HG02623 (cell line): ENCODE results near the gene PRSS48.
A peak's percentile ranks its signal among the peaks of the same experiment; 100 is the strongest.
"Not testable (repeated sequence)": the region's sequence is repeated elsewhere in the genome, so short reads cannot be mapped to it uniquely, and the experiment has no call there.

Experiments used
- ATAC-seq: cut with Tn5 transposase; IDR thresholded peaks from one replicate; pipeline ENCODE4 v1.9.1; 2021; ENCODE audit warnings: moderate library complexity; ENCODE audit not compliant: unreplicated experiment

The PRSS48 gene, protein sequence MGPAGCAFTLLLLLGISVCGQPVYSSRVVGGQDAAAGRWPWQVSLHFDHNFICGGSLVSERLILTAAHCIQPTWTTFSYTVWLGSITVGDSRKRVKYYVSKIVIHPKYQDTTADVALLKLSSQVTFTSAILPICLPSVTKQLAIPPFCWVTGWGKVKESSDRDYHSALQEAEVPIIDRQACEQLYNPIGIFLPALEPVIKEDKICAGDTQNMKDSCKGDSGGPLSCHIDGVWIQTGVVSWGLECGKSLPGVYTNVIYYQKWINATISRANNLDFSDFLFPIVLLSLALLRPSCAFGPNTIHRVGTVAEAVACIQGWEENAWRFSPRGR

DNA sequence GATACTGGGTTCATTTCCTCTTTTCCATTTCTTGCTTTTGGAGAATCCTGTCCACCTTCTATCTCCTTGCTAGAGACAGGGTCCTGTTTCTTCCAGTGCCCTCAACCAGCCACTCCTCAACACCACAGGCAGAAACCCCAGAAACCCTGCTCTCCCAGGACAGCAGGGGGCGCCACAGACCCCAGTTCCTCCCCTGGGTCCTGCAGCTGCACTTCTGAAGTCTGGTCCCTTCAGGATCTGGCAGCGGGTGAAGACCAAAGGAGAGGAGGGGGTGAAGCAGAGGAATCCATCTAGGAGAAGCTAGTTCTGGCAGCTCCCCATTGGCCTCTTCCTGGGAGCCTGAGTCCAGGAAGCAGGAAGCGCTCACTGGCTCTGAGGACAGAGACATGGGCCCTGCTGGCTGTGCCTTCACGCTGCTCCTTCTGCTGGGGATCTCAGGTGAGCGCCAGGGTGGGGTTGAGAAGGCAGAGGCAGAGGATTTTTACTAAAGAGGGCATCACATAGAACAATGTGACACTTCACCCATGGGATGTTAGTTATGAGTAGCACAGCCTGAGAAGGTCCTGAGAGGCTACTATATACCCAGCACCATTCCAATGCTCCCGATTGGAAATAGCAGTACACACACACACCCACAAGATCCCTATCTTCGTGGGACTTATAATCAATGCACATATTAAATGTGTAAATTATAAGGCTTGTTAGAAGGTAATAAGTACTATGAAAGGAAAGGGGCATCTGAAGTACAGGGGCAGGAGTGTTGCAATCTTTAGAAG, at the start of gene PRSS48:
TSS of gene PRSS48 (plus strand) at position 375 of the 776 bp plus-strand sequence. CDS start at position 387, 12 bp downstream.
- ATAC-seq, result peak; percentile 47

DNA sequence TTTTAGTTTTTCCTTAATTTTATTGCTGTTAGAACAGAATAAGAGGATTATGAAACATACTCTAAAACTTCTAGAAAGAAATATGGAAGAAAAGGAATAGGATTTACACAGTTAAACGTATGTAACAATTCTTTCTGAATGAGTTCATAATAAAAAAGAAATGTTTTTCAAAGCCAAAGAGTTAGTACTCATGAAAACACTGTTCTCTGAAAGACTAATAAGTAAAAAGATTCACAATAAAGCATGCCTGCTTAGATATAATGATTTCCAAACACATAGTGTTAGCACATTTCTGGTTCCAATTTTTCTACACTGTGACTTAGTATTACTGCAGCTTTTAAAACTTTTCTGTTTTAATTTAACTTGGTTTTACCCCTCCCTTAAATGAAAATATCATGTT, 49.8 kb upstream of the PRSS48 start:
- no peak for ATAC-seq

DNA sequence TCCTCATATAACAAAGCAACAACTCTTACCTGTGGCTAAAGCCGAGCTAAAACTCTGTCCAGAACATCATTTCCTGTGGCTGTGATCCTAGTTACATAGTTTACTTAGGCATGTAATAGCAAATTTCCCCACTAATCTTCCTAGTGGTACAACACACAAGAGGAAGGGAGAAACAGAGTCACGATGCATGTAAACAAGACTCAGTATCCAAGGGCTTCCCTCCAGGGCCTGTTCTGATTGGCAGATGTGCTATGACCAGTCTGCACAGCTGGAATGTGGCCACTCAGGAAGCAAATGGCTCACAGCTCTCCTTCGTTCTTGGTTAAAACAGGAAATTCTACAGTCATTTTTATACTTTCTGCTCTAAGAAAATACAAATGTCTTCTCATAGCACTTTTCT, 49.2 kb upstream of the PRSS48 start:
- no peak for ATAC-seq

DNA sequence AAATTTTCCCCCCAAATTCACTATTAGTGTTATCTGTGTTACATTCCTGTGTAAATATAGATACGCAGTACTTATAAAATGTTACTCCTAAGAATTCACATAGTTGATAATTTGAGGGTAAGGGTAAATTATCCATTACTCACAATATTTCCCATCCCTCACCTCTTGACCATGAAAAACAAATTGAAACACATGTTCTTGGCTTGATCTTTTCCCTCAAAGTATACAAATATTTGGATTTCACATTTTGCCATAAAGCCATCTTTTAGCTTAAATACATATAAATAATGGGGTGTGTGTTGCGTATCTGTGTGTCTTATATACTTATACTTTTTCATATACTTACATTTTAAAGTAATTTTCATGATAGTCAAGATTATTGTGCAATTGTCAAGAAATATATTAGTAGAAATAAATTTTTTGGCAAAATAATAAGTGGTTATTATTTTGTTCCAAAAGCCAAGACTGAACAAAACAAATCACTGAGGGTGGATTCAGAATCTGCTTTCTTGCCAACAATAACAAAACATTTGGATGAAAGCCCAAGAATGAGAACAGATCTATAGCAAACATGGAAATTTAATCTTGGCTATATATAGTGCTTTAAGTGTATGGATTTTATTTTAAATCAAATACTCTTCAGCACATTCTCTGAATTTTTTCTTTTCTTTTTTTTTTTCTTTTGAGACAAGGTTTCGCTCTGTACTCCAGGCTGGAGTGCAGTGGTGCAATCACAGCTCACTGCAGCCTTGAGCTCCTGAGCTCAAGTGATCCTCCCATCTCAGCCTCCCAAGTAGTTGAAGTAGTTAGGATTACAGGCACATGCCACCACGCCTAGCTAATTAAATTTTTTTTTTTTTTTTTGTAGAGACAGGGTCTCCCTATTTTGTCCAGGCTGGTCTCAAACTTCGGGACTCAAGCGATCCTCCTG, 48.5 kb upstream of the PRSS48 start:
- no peak for ATAC-seq

DNA sequence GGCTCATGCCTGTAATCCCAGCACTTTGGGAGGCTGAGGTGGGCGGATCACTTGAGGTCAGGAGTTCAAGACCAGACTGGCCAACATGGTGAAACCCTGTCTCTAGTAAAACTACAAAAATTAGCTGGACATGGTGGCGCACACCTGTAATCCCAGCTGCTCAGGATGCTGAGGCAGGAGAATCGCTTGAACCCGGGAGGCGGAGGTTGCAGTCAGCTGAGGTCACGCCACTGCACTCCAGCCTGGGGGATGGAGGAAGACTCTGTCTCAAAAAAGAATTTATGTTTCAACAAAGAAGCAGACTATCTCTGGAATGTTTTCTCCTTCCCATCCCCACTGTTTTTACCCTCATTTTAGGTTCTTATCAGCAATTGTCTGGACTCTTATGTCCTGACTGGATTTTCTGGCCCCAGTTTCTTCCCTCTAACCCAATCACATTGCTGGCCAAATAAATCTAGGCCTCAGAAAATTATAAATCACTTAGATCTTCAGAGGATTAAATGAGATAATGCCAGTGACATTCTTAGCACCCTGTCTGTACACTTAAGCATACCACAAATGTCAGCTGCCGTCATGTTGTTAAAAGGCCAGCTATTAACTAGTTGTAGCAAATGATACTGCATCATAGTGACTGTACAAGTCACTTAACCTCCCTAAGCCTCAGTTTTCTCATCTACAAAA, 44.9 kb upstream of the PRSS48 start:
- ATAC-seq, result no peak

DNA sequence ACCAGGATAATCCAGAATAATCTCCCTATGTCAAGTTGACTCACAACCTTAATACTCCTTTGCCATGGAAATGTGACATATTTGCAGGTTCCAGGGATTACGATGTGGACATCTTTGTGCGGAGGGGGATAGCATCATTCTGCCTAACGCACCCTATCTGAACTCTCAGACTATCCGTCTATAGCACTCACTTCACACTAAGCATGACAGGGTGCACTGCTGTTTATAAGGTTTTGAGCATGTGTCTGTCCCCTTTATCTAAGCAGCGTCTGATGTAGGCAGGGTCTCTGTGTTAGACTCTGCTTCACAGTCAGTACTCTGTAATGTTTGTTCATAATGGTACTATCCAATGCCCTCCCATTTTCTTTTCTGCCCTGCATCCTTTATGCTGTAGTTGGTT, 43.4 kb upstream of the PRSS48 start:
- no peak for ATAC-seq

DNA sequence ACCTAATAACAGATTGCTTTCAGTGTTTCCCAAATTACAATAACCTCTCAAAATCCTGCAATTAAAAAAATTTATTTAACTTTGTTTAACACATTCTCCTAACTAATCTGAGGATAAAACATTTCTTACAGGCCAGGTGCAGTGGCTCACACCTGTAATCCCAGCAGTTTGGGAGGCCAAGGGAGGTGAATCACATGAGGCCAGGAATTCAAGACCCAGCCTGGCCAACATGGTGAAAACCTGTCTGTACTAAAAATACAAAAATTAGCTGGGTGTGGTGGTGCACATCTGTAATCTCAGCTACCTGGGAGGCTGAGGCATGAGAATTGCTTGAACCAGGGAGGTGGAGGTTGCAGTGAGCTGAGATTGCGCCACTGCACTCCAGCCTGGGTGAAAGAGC, 41.6 kb upstream of the PRSS48 start:
- ATAC-seq, result not testable (repeated sequence)

DNA sequence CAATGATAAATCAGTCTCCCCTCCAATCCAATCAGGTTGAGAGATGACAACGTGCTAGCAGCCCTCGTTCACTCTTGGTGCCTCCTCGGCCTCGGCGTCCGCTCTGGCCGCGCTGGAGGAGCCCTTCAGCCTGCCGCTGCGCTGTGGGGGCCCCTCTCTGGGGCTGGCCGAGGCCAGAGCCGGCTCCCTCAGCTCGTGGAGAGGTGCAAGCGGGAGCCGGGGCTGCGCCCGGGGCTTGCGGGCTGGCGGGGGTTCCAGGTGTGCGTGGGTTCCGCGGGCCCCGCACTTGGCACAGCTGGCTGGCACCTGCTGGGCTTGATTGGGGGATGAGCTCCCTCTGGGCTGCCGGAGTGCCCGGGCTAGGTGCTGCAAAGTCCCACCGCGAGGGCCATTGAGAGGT, 40.9 kb upstream of the PRSS48 start:
- ATAC-seq, result no peak

DNA sequence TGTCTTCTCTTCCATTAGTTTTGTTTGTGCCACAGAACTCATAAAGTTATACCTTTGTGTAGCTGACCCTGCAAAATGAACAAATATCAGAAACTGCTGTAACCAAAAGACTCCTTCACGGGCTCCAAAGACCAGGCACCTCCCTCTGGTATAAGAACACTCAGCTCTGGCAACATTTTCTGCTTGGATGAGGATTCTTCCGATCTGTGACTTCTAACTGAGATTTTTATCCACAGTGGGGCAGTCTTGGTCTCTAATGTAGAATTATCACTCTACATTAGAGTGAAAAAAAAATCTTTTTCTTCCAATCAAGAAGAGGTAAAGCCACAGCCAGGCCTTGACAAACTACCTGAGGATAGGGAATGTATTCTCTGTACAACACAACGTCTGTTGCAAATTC, 38.5 kb upstream of the PRSS48 start:
- ATAC-seq, result no peak

DNA sequence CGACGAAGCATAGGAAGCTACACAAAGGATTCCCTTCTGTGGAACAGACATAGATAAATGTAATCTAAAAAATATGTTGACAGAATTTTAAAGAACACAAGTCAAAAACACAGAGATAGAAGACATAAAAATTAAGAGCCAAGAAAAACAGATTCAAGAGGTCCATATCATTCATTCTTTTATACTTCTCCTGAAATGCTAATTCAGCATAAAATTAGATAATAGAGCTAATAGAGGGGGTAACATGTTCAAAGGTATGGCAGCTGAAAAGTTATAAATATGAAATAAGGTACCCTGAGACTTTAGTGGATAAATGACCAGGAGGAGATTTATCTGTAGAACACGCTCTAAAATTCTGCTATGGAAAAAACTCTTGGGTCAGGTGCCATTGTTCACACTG, 37.4 kb upstream of the PRSS48 start:
- no peak for ATAC-seq

DNA sequence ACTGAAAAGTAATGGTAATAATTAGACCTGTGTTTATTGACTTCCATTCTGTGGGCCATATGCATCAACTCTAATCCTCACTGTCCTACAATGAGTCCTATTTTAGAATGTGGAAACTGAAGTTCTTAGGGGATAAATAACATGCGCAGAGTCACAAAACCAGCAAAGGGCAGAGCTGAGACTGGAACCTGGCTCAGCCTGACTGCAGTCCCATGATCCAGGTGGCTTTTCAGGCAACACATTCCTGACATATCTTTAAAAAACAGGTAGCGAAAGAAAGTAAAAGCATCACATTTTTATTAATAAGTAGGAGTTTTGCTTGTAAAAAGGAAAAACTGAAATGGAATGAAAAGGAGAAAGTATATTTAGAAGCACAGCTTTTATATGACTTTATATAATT, 34.7 kb upstream of the PRSS48 start:
- no peak for ATAC-seq

DNA sequence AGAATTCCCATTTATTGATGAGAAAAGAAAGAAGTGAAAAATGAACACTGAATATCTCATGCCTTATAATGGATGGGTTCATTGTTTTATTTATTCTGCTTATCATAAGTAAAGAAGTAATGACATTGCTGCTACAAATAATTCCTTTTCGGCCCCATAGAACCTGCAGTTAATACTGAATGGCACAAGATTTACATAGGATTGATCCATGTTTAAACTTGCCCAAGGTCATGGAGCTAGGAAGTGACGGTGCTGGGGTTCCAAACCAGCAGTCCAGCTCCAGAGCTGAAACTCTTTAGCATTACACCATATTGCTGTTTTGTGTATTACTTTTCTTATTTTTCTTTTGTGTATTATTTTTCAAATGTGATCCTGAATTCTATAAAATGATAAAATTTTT, 30.2 kb upstream of the PRSS48 start:
- ATAC-seq, result no peak

DNA sequence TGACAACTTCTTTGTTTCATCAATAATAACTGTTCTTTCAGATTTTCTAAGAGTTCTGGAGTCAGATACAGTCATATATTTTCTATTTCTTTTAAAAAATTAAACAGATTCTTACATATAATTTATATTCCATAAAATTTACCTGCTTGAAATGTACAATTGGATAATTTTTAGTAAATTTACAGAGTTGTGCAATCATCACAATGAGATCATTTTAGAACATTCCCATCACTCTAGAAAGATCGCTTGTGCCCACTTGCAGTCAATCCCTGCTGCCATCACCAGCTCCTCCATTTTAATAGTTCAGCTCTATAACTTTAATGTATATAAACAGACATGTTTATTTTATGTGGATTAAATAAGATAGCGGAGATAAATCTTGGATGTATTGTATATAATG, 29.6 kb upstream of the PRSS48 start:
- ATAC-seq, result no peak

DNA sequence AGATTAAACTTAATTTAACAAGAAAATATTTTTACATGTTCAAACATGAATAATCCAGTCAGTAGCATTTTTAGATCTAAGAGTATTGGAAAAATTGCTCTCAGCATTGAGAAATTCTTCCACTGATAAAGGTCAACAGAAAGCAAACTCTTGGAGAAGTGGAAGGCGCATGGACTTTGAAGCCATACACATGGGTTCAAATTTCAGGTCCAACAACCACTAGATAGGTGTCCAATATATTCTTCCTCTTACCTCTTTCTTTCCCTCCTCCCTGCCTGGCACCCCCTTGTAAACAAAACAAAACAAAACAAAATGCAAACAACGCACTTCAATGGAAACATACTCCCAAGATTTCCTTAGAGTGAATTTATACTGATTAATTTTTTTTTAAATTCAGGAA, 28.4 kb upstream of the PRSS48 start:
- ATAC-seq, result no peak

DNA sequence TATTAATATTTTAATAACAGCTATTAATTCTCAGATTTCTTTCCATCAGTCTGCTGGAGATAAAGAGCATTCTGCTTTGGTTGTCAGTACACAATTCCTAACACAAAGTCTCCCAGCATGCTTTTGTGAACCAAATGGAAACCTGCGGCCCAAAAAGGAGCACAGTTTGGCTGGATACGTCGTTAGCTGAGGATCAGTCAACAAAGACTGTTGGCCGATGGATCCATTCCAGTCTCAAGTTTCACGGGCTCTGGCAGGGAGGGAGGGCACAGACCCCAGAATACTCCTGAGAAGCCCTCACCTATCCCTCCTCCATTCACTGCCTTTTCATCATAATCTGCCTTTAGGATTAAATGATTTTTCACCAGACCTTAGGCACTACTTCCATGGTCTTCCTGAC, 26.3 kb upstream of the PRSS48 start:
- ATAC-seq, result no peak

DNA sequence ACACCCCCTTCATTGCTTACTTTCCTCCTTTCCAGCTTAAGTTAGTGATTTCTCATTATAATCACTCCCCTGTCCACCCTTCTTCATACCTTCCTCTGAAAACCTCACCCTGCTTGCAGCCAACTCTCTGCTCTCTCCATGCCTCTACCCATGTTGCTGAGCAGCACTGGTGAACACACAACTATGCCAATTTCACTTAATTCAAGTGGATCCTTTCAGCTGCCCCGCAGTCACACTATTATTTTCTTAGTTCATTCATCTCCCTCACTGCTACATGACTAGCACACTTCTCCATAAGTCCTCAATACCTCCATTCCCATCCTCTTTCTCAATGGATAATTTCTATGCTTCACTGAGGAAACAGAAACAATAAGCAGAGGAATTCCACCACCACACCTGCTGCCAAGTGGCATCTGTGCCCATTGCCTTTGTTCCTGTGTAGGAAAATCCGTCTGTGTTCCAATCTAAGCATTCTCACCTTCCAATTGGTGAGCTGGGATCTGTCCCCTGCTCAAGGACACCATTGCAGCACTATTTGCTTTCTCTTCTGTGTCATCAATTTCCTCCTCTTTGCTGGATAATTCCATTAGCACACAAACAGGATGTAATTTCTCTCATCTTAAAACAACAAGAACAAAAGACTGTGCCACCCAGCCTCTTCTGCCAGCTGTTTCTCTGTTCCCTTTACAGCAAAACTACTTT, 25.2 kb upstream of the PRSS48 start:
- no peak for ATAC-seq

DNA sequence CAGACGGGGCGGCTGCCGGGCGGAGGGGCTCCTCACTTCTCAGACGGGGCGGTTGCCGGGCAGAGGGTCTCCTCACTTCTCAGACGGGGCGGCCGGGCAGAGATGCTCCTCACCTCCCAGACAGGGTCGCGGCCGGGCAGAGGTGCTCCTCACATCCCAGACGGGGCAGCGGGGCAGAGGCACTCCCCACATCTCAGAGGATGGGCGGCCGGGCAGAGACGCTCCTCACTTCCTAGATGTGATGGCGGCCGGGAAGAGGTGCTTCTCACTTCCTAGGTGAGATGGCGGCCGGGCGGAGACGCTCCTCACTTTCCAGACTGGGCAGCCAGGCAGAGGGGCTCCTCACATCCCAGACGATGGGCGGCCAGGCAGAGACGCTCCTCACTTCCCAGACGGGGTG, 21.7 kb upstream of the PRSS48 start:
- ATAC-seq, result not testable (repeated sequence)

DNA sequence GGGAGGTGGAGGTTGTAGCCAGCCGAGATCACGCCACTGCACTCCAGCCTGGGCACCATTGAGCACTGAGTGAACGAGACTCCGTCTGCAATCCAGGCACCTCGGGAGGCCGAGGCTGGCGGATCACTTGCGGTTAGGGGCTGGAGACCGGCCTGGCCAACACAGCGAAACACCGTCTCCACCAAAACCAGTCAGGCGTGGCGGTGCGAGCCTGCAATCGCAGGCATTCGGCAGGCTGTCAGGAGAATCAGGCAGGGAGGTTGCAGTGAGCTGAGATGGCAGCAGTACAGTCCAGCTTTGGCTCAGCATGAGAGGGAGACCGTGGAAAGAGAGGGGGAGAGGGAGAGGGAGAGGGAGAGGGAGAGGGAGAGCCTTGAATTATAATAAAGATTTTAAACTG, 21.3 kb upstream of the PRSS48 start:
- ATAC-seq, result not testable (repeated sequence)

DNA sequence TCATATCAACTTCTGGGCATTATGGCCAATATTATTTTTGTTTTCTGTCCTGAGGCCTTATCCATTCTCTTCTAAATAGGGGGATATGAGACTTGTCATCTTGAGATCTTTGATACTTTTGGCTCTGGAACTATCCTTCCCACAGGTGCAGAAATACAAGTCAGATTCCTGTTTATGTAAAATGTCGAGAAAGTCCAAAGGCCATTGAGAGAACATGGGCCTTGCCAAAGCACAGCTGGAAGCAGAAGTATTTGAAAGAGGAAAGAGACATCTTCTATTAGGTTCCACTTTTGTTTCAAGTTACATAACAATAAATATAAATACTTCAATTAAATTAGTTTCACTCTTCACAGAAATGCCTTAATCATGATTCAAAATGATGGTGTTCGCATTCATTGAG, 20.8 kb upstream of the PRSS48 start:
- ATAC-seq, result no peak

DNA sequence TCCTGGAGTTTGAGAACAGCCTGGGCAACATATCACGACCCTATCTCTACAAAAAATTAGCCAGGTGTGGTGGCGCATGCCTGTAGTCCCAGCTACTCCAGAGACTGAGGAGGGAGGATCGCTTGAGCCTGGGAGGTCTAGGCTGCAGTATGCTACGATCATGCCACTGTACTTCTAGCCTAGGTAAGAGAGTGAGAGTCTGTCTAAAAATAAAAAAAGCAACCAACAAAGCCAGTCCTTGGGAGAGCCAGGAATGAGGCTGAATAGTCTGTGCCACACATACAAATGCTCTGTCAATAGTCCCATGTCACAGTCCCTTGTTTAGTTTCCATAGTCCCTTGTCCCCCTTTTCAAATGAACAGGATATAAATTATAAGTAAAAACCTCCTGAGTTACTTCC, 19.3 kb upstream of the PRSS48 start:
- ATAC-seq, result no peak
